GM21619 (cell line): ENCODE data around the gene IREB2.

Source experiments
- ATAC-seq: cut with Tn5 transposase; IDR thresholded peaks from one replicate; pipeline ENCODE4 v1.9.1; 2021; ENCODE audit not compliant: unreplicated experiment

IREB2 gene

GRCh38 chr15:78405336-78405924, 32.6 kb upstream of the IREB2 start:
- no peak for ATAC-seq

- ATAC-seq: no peak
Measured at GRCh38 chr15:78406016-78406585, 31.9 kb upstream of the IREB2 start.

- ATAC-seq: no peak
Measured at GRCh38 chr15:78407608-78408354, 30.2 kb upstream of the IREB2 start.

- ATAC-seq: no peak
Measured at GRCh38 chr15:78408355-78408640, 29.7 kb upstream of the IREB2 start.

- no peak for ATAC-seq
Measured at GRCh38 chr15:78408961-78409360, 29.1 kb upstream of the IREB2 start.

GRCh38 chr15:78411061-78411460, 27.0 kb upstream of the IREB2 start:
- ATAC-seq: no peak

GRCh38 chr15:78414621-78415250, 23.3 kb upstream of the IREB2 start:
- ATAC-seq: no peak

- no peak for ATAC-seq
Measured at GRCh38 chr15:78415284-78415683, 22.7 kb upstream of the IREB2 start.

GRCh38 chr15:78417754-78418630, 20.0 kb upstream of the IREB2 start:
- no peak for ATAC-seq

- ATAC-seq: no peak
Measured at GRCh38 chr15:78418686-78419085, 19.3 kb upstream of the IREB2 start.

GRCh38 chr15:78419367-78419766, 18.6 kb upstream of the IREB2 start:
- ATAC-seq: no peak

- ATAC-seq: no peak
Measured at GRCh38 chr15:78420220-78420619, 17.8 kb upstream of the IREB2 start.

GRCh38 chr15:78420766-78421165, 17.2 kb upstream of the IREB2 start:
- no peak for ATAC-seq

GRCh38 chr15:78421238-78421965, 16.6 kb upstream of the IREB2 start:
- ATAC-seq: no peak

GRCh38 chr15:78422571-78423340, 15.3 kb upstream of the IREB2 start:
- ATAC-seq: no peak

- no peak for ATAC-seq
Measured at GRCh38 chr15:78424673-78425072, 13.3 kb upstream of the IREB2 start.

GRCh38 chr15:78425643-78426042, 12.4 kb upstream of the IREB2 start:
- ATAC-seq: no peak

- ATAC-seq: no peak
Measured at GRCh38 chr15:78426300-78426699, 11.7 kb upstream of the IREB2 start.

- ATAC-seq: no peak
Measured at GRCh38 chr15:78427953-78428352, 10.1 kb upstream of the IREB2 start.

- no peak for ATAC-seq
Measured at GRCh38 chr15:78429477-78429876, 8.5 kb upstream of the IREB2 start.
